HG02885 (cell line): ENCODE data around the gene ZNF513.
A peak's percentile ranks its signal among the peaks of the same experiment; 100 is the strongest.

Experiments
- ATAC-seq: cut with Tn5 transposase; IDR thresholded peaks from one replicate; pipeline ENCODE4 v1.9.1; 2021; ENCODE audit warnings: mild to moderate bottlenecking; ENCODE audit not compliant: unreplicated experiment, poor library complexity

Gene ZNF513

GRCh38 chr2:27390822-27391679 is 10.5 kb upstream of the ZNF513 start:
- ATAC-seq: no peak

- ATAC-seq: no peak
These were observed 1.1 kb upstream of the ZNF513 start for GRCh38 chr2:27381577-27382181.

GRCh38 chr2:27379836-27380625 is 503 bp downstream of the ZNF513 start:
- peak; percentile 40 for ATAC-seq

GRCh38 chr2:27379383-27379835 is 1.1 kb downstream of the ZNF513 start:
- ATAC-seq: no peak

GRCh38 chr2:27378809-27379290 is 1.7 kb downstream of the ZNF513 start:
- no peak for ATAC-seq

- ATAC-seq: no peak
These were observed 2.3 kb downstream of the ZNF513 start for GRCh38 chr2:27378096-27378808.

GRCh38 chr2:27377618-27378095 is 2.9 kb downstream of the ZNF513 start:
- ATAC-seq: no peak

- no peak for ATAC-seq
These were observed 3.5 kb downstream of the ZNF513 start for GRCh38 chr2:27376866-27377617.

- ATAC-seq: no peak
These were observed 4.2 kb downstream of the ZNF513 start for GRCh38 chr2:27376151-27376865.

- ATAC-seq: no peak
These were observed 4.9 kb downstream of the ZNF513 start for GRCh38 chr2:27375513-27376099.

GRCh38 chr2:27373567-27373966 is 7.0 kb downstream of the ZNF513 start:
- ATAC-seq: no peak

GRCh38 chr2:27372937-27373336 is 7.6 kb downstream of the ZNF513 start:
- ATAC-seq: no peak

- peak; percentile 26 for ATAC-seq
These were observed 9.5 kb downstream of the ZNF513 start for GRCh38 chr2:27370816-27371620.

GRCh38 chr2:27370026-27370815 is 10.3 kb downstream of the ZNF513 start, which contains the start of the genes EIF2B4 and SNX17:
EIF2B4 (minus strand) TSS chr2:27370338; CDS start chr2:27370314, 24 bp downstream.
SNX17 (plus strand) TSS chr2:27370616; CDS start chr2:27370744, 128 bp downstream.
- peak; percentile 91 for ATAC-seq

GRCh38 chr2:27369471-27370025 is 11.0 kb downstream of the ZNF513 start:
- ATAC-seq: peak; percentile 10

GRCh38 chr2:27363933-27364332 is 16.6 kb downstream of the ZNF513 start:
- ATAC-seq: no peak
